Activated gamma-delta T cell treated with Interleukin-2 at 50 U/mL for 16 hours (primary cell): Measurements from ENCODE around the gene CASK.

Experiments
- DNase-seq: peaks from one replicate; pipeline ENCODE4 v3.0.0-alpha.2; 2020

Gene CASK

GRCh38 chrX:41906515-41907187, 16.7 kb downstream of the CASK start:
- DNase-seq: no peak

- DNase-seq: no peak
Observed at GRCh38 chrX:41903544-41903943, 19.8 kb downstream of the CASK start.

GRCh38 chrX:41900321-41900720, 23.0 kb downstream of the CASK start:
- no peak for DNase-seq

- no peak for DNase-seq
Observed at GRCh38 chrX:41895826-41896225, 27.5 kb downstream of the CASK start.

- no peak for DNase-seq
Observed at GRCh38 chrX:41890026-41890423, 33.3 kb downstream of the CASK start.

- DNase-seq: no peak
Observed at GRCh38 chrX:41889317-41890025, 33.9 kb downstream of the CASK start.

GRCh38 chrX:41887691-41888090, 35.7 kb downstream of the CASK start:
- DNase-seq: no peak

- DNase-seq: no peak
Observed at GRCh38 chrX:41885724-41886123, 37.6 kb downstream of the CASK start.

GRCh38 chrX:41881166-41881565, 42.2 kb downstream of the CASK start:
- no peak for DNase-seq

GRCh38 chrX:41877167-41877566, 46.2 kb downstream of the CASK start:
- no peak for DNase-seq

- no peak for DNase-seq
Observed at GRCh38 chrX:41875142-41875541, 48.2 kb downstream of the CASK start.

GRCh38 chrX:41870719-41871151, 52.6 kb downstream of the CASK start:
- DNase-seq: no peak

GRCh38 chrX:41868392-41868977, 54.9 kb downstream of the CASK start:
- DNase-seq: no peak

GRCh38 chrX:41863343-41864203, 59.8 kb downstream of the CASK start:
- no peak for DNase-seq

- no peak for DNase-seq
Observed at GRCh38 chrX:41862562-41863184, 60.7 kb downstream of the CASK start.

GRCh38 chrX:41858161-41858775, 65.1 kb downstream of the CASK start:
- DNase-seq: no peak

- no peak for DNase-seq
Observed at GRCh38 chrX:41857670-41858069, 65.7 kb downstream of the CASK start.

GRCh38 chrX:41846714-41847113, 76.6 kb downstream of the CASK start:
- DNase-seq: no peak

- DNase-seq: no peak
Observed at GRCh38 chrX:41837270-41837944, 85.9 kb downstream of the CASK start.

- no peak for DNase-seq
Observed at GRCh38 chrX:41828826-41829225, 94.5 kb downstream of the CASK start.

- no peak for DNase-seq
Observed at GRCh38 chrX:41827886-41828285, 95.5 kb downstream of the CASK start.

GRCh38 chrX:41825796-41826195, 97.6 kb downstream of the CASK start:
- DNase-seq: no peak
